Neural cell (in vitro differentiated cells): ENCODE results near the gene CREB3L1. TPM values are rescaled to one million over a fixed set of nuclear protein-coding genes. Genes with fewer than 3 reads are reported as not detected.

Experiments
- H2AFZ ChIP-seq: fragments of 200-600, 300-800 bp; sonication (generic), shearing (Covaris generic); 2 replicates; pipeline ENCODE4 v1.6.0; 2014; ENCODE audit warnings: low read depth, mild to moderate bottlenecking, antibody characterized with exemption, low read length, moderate library complexity
- H3F3A ChIP-seq: fragments of 200-600 bp; shearing (Covaris generic); 2 replicates; pipeline ENCODE4 v1.6.1; 2016; ENCODE audit warnings: mild to moderate bottlenecking, moderate library complexity, mixed read lengths, antibody characterized with exemption, low read length; ENCODE audit not compliant: insufficient read depth, poor library complexity, severe bottlenecking
- H3K27ac ChIP-seq: fragments of 200-600, 300-800 bp; sonication (generic), shearing (Covaris generic); 2 replicates; pipeline ENCODE4 v1.5.1; 2014; ENCODE audit warnings: mild to moderate bottlenecking, low read length, moderate library complexity
- H3K27me3 ChIP-seq: fragments of 300-800, 200-600 bp; sonication (generic), shearing (Covaris generic); 2 replicates; pipeline ENCODE4 v1.6.0; 2014; ENCODE audit warnings: mild to moderate bottlenecking, low read depth, low read length, moderate library complexity; ENCODE audit not compliant: insufficient read depth
- H3K36me3 ChIP-seq: fragments of 300-800, 200-600 bp; sonication (generic), shearing (Covaris generic); 2 replicates; pipeline ENCODE4 v1.5.1; 2014; ENCODE audit warnings: mild to moderate bottlenecking, antibody characterized with exemption, low read length, moderate library complexity; ENCODE audit not compliant: insufficient read depth
- H3K4me2 ChIP-seq: fragments of 300-800, 200-600 bp; sonication (generic), shearing (Covaris generic); 2 replicates; pipeline ENCODE4 v1.6.0; 2014; ENCODE audit warnings: mild to moderate bottlenecking, low read length
- H3K4me3 ChIP-seq: fragments of 300-800, 200-600 bp; sonication (generic), shearing (Covaris generic); 2 replicates; pipeline ENCODE4 v1.5.1; 2014; ENCODE audit warnings: mild to moderate bottlenecking, low read length, moderate library complexity
- H3K79me2 ChIP-seq: fragments of 200-600 bp; shearing (Covaris generic); replicated peaks from 2 replicates; pipeline ENCODE4 v1.6.0; 2014; ENCODE audit warnings: mild to moderate bottlenecking, low read length, moderate library complexity; ENCODE audit not compliant: insufficient read depth
- H3K9ac ChIP-seq: fragments of 300-800, 200-600 bp; sonication (generic), shearing (Covaris generic); 2 replicates; pipeline ENCODE4 v1.6.1; 2016; ENCODE audit warnings: mild to moderate bottlenecking, low read length, mixed read lengths
- H3K9me2 ChIP-seq: fragments of 200-600 bp; shearing (Covaris generic); 2 replicates; pipeline ENCODE4 v1.6.1; 2016; ENCODE audit warnings: mild to moderate bottlenecking, low read length, mixed read lengths; ENCODE audit not compliant: insufficient read depth
- H3K9me3 ChIP-seq: fragments of 200-600, 300-800 bp; sonication (generic), shearing (Covaris generic); 2 replicates; pipeline ENCODE4 v1.6.1; 2016; ENCODE audit warnings: mild to moderate bottlenecking, mixed run types, low read length, moderate library complexity, mixed read lengths
- H4K20me1 ChIP-seq: fragments of 200-600 bp; shearing (Covaris generic); 2 replicates; pipeline ENCODE4 v1.6.1; 2016; ENCODE audit warnings: mild to moderate bottlenecking, mixed run types; ENCODE audit not compliant: insufficient read depth
- CTCF ChIP-seq: fragments of 450-650 bp; IDR thresholded peaks from 2 replicates; pipeline ENCODE4 v1.5.1; 2014; ENCODE audit warnings: antibody characterized with exemption, mild to moderate bottlenecking, moderate library complexity; ENCODE audit not compliant: poor library complexity, severe bottlenecking
- EP300 ChIP-seq: fragments of 450-650 bp; conservative IDR thresholded peaks from 2 replicates; pipeline ENCODE4 v1.6.1; 2014; ENCODE audit warnings: antibody characterized with exemption, mild to moderate bottlenecking, moderate library complexity; ENCODE audit not compliant: poor library complexity, severe bottlenecking
- EZH2 ChIP-seq: fragments of 200-600, 300-800 bp; shearing (Covaris generic), sonication (generic); IDR thresholded peaks from 2 replicates; pipeline ENCODE4 v1.6.1; 2014; ENCODE audit warnings: antibody characterized with exemption, low read length, borderline replicate concordance, mild to moderate bottlenecking; ENCODE audit not compliant: insufficient read depth, poor library complexity, severe bottlenecking
- MXI1 ChIP-seq: fragments of 450-650 bp; conservative IDR thresholded peaks from 2 replicates; pipeline ENCODE4 v1.6.1; 2014; ENCODE audit warnings: antibody characterized with exemption, mild to moderate bottlenecking; ENCODE audit not compliant: poor library complexity, severe bottlenecking
- POLR2AphosphoS5 ChIP-seq: IDR thresholded peaks from 2 replicates; pipeline ENCODE4 v1.6.1; 2012
- RAD21 ChIP-seq: fragments of 450-650 bp; conservative IDR thresholded peaks from 2 replicates; pipeline ENCODE4 v1.6.1; 2014; ENCODE audit warnings: antibody characterized with exemption, mild to moderate bottlenecking, moderate library complexity
- REST ChIP-seq: IDR thresholded peaks from 2 replicates; pipeline ENCODE4 v1.6.1; 2012; ENCODE audit warnings: borderline replicate concordance
- SMC3 ChIP-seq: fragments of 450-650 bp; conservative IDR thresholded peaks from 2 replicates; pipeline ENCODE4 v1.6.1; 2014; ENCODE audit warnings: antibody characterized with exemption, mild to moderate bottlenecking, moderate library complexity; ENCODE audit not compliant: poor library complexity
- TAF1 ChIP-seq: IDR thresholded peaks from 2 replicates; pipeline ENCODE4 v1.6.1; 2012; ENCODE audit warnings: low read depth
- polyA plus RNA-seq: library from polyadenylated mRNA; depleted of rRNA; stranded (reverse); fragments of >200 nt; gene quantifications from 2 replicates; pipeline ENCODE4 v1.2.3, GENCODE V29; 2014

CREB3L1 gene
- polyA plus RNA-seq, 1 donor from 2014 or later = not detected

DNA sequence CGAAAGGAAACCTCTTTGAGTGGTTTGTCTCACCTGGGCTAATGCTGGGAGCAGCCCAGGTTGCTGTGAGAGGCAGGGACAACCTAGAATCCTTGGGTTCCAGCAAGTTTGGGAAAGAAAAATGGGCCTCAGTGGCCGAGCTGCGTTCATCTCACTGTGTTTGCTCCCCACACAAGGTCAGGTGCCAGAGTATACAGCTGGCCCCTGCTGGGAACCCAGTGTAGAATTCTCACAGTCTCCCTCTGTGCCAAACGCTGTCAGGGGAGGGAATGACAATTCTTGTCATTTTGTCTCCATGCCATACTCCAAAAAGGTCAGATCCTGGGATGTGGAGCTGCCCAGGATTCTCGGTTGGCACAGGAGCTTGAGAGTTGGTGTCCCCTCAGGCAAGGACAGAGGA, 74.1 kb downstream of the CREB3L1 start:
- no peaks in the 10 kb centered on the region for H3K9me3 ChIP-seq
- H3K9me2 ChIP-seq = no peaks in the 10 kb centered on the region
- TF ChIP-seq CTCF = no peak
- no peak for TF ChIP-seq POLR2AphosphoS5
- no peak for TF ChIP-seq SMC3
- TF ChIP-seq EP300 = no peak
- TF ChIP-seq TAF1 = no peak
- TF ChIP-seq RAD21 = no peak
- no peak for TF ChIP-seq MXI1
- no peak overlapping the region for H3K4me3 ChIP-seq
- H3K27me3 ChIP-seq = no peaks in the 10 kb centered on the region
- no peak overlapping the region for H3K4me2 ChIP-seq
- peaks cover 19% of the 10 kb centered on the region for H3K79me2 ChIP-seq
- no peaks in the 10 kb centered on the region for H3K36me3 ChIP-seq
- no peaks in the 10 kb centered on the region for H4K20me1 ChIP-seq
- no peak overlapping the region for H3K27ac ChIP-seq
- H2AFZ ChIP-seq = no peak overlapping the region
- no peak overlapping the region for H3K9ac ChIP-seq
- H3F3A ChIP-seq = no peaks in the 10 kb centered on the region

GRCh38 chr11:46352063-46352841, 74.8 kb downstream of the CREB3L1 start:
- Histone ChIP-seq H2AFZ (no peak overlapping the region), H3K4me2 (no peak overlapping the region), H4K20me1 (no peaks in the 10 kb centered on the region), H3F3A (no peaks in the 10 kb centered on the region), H3K27ac (no peak overlapping the region), H3K4me3 (no peak overlapping the region), H3K27me3 (no peaks in the 10 kb centered on the region), H3K9me3 (no peaks in the 10 kb centered on the region), H3K9ac (no peak overlapping the region), H3K9me2 (no peaks in the 10 kb centered on the region), H3K36me3 (no peaks in the 10 kb centered on the region), H3K79me2 (peaks cover 22% of the 10 kb centered on the region)
- TF ChIP-seq SMC3 (no peak), RAD21 (peak; percentile 20), CTCF (peak; percentile 50), MXI1 (no peak), TAF1 (no peak), EP300 (no peak)

DNA sequence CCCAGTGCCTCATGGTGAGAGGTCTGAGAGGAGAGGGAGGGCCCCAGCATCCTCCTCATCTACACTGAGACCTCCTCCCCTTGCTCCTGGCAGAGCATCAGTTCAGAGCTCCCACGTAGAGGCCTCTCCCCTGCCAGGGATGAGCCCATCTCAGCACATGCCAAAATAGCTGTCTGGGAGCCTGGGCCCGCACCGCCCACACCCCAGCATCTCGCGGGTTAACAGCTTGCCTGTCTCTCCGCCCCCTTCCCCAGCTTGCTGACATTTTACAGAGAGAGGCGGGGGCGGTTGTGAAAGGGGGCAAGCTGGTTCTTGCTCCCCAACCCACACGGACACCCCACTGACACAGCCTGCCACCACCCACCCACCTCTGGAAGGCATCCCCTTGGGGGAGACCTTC, 76.2 kb downstream of the CREB3L1 start:
- H3K9me2 ChIP-seq = no peaks in the 10 kb centered on the region
- H2AFZ ChIP-seq = no peak overlapping the region
- no peak overlapping the region for H3K4me2 ChIP-seq
- H3F3A ChIP-seq = no peaks in the 10 kb centered on the region
- no peaks in the 10 kb centered on the region for H3K9me3 ChIP-seq
- H3K27ac ChIP-seq = no peak overlapping the region
- no peak overlapping the region for H3K9ac ChIP-seq
- H3K36me3 ChIP-seq = no peaks in the 10 kb centered on the region
- no peak overlapping the region for H3K4me3 ChIP-seq
- H3K79me2 ChIP-seq = peaks cover 16% of the 10 kb centered on the region
- H4K20me1 ChIP-seq = no peaks in the 10 kb centered on the region
- no peaks in the 10 kb centered on the region for H3K27me3 ChIP-seq
- no peak for TF ChIP-seq EZH2
- no peak for TF ChIP-seq RAD21
- no peak for TF ChIP-seq REST
- TF ChIP-seq POLR2AphosphoS5 = no peak
- TF ChIP-seq SMC3 = no peak
- TF ChIP-seq TAF1 = no peak
- TF ChIP-seq CTCF = no peak
